IMR-90 (cell line): Measurements from ENCODE around the gene SYNE1. TPM values are rescaled to one million over a fixed set of nuclear protein-coding genes. Genes with fewer than 3 reads are reported as not detected.

Source experiments
- ATAC-seq: fragments of 200-7000 bp; cut with Tn5 transposase; 2 replicates; pipeline ENCODE4 v1.9.1; 2020; ENCODE audit warnings: low read depth, mild to moderate bottlenecking, moderate library complexity
- BruUV-seq: library from RNA; stranded (reverse); fragments of 400-500 nt; replicated peaks from 2 replicates; lab custom pipeline; 2021; lab: Mats Ljungman, UMichigan
- CTCF ChIA-PET: fragments of 300-600 bp; formaldehyde crosslinking; extraction: SDS; loops from one replicate; lab custom pipeline; 2021; ENCODE audit warnings: antibody characterized with exemption; lab: Yijun Ruan, JAX
- POLR2A ChIA-PET: fragments of 300-600 bp; sonication (Branson Sonifier 250); formaldehyde crosslinking; loops from one replicate; lab custom pipeline; 2022; ENCODE audit warnings: antibody characterized with exemption; ENCODE audit not compliant: unreplicated experiment; lab: Charles Lee
- DNase-seq: peaks from one replicate; pipeline ENCODE4 v3.0.0; 2013
- H2AFZ ChIP-seq: replicated peaks from 2 replicates; pipeline ENCODE3; 2013; ENCODE audit warnings: low read length, mild to moderate bottlenecking; ENCODE audit not compliant: poor library complexity
- H2AK5ac ChIP-seq: 2 replicates; pipeline ENCODE4 v1.6.1; 2013; ENCODE audit warnings: low read depth, low read length, inconsistent platforms
- H2AK9ac ChIP-seq: replicated peaks from 2 replicates; pipeline ENCODE3; 2013; ENCODE audit warnings: mild to moderate bottlenecking, low read depth, low read length, moderate library complexity; ENCODE audit not compliant: poor library complexity
- H2BK120ac ChIP-seq: 2 replicates; pipeline ENCODE4 v1.6.1; 2013; ENCODE audit warnings: low read depth, low read length, inconsistent platforms
- H2BK15ac ChIP-seq: 3 replicates; pipeline ENCODE4 v1.6.1; 2013; ENCODE audit warnings: low read depth, low read length, inconsistent platforms
- H2BK20ac ChIP-seq: 2 replicates; pipeline ENCODE4 v1.6.1; 2013; ENCODE audit warnings: low read depth, mild to moderate bottlenecking, inconsistent platforms, low read length, moderate library complexity
- H2BK5ac ChIP-seq: 2 replicates; pipeline ENCODE4 v1.6.1; 2013; ENCODE audit warnings: mild to moderate bottlenecking, low read depth, low read length, inconsistent platforms; ENCODE audit not compliant: poor library complexity, severe bottlenecking
- H3K14ac ChIP-seq: replicated peaks from 2 replicates; pipeline ENCODE4 v1.6.1; 2013; ENCODE audit warnings: low read depth, low read length, inconsistent platforms
- H3K18ac ChIP-seq: 2 replicates; pipeline ENCODE4 v1.6.1; 2013; ENCODE audit warnings: low read depth, low read length, control low read depth
- H3K23ac ChIP-seq: 2 replicates; pipeline ENCODE4 v1.6.1; 2013; ENCODE audit warnings: low read depth, low read length, inconsistent platforms
- H3K27ac ChIP-seq: 2 replicates; pipeline ENCODE4 v1.5.1; 2013; ENCODE audit warnings: mild to moderate bottlenecking, control low read depth, low read length; ENCODE audit not compliant: insufficient read depth
- H3K27me3 ChIP-seq: 2 replicates; pipeline ENCODE4 v1.6.1; 2013; ENCODE audit warnings: low read length; ENCODE audit not compliant: control insufficient read depth, insufficient read depth
- H3K36me3 ChIP-seq: 2 replicates; pipeline ENCODE4 v1.6.1; 2013; ENCODE audit warnings: low read length, mixed read lengths; ENCODE audit not compliant: control insufficient read depth, insufficient read depth
- H3K4ac ChIP-seq: 2 replicates; pipeline ENCODE4 v1.6.1; 2013; ENCODE audit warnings: low read depth, low read length, inconsistent platforms
- H3K4me1 ChIP-seq: 2 replicates; pipeline ENCODE4 v1.6.1; 2013; ENCODE audit warnings: low read length, mixed read lengths; ENCODE audit not compliant: control insufficient read depth, insufficient read depth
- H3K4me2 ChIP-seq: 2 replicates; pipeline ENCODE4 v1.6.1; 2013; ENCODE audit warnings: low read depth, mild to moderate bottlenecking, control low read depth, low read length, moderate library complexity
- H3K4me3 ChIP-seq: 2 replicates; pipeline ENCODE4 v1.5.1; 2013; ENCODE audit warnings: low read depth, mild to moderate bottlenecking, control low read depth, low read length, moderate library complexity; ENCODE audit not compliant: insufficient read depth
- H3K56ac ChIP-seq: 2 replicates; pipeline ENCODE4 v1.6.1; 2013; ENCODE audit warnings: low read length, inconsistent platforms; ENCODE audit not compliant: insufficient read depth; ENCODE audit errors: extremely low read depth
- H3K79me1 ChIP-seq, 2 experiments: 2 replicates each; pipeline ENCODE4 v1.6.1; 2013; ENCODE audit warnings: low read length in 2 of 2, inconsistent platforms in 1 of 2, low read depth in 1 of 2
- H3K9ac ChIP-seq: 2 replicates; pipeline ENCODE4 v1.6.1; 2013; ENCODE audit warnings: low read depth, low read length, control low read depth
- H3K9me1 ChIP-seq: 2 replicates; pipeline ENCODE4 v1.6.1; 2013; ENCODE audit warnings: low read length, inconsistent platforms; ENCODE audit not compliant: insufficient read depth
- H3K9me3 ChIP-seq: 2 replicates; pipeline ENCODE4 v1.6.1; 2013; ENCODE audit warnings: low read length; ENCODE audit not compliant: control insufficient read depth, insufficient read depth
- H4K20me1 ChIP-seq: 2 replicates; pipeline ENCODE4 v1.6.1; 2013; ENCODE audit warnings: low read length, inconsistent platforms; ENCODE audit not compliant: insufficient read depth
- H4K5ac ChIP-seq: 2 replicates; pipeline ENCODE4 v1.6.1; 2013; ENCODE audit warnings: mild to moderate bottlenecking, low read depth, low read length, control low read depth
- H4K8ac ChIP-seq, 2 experiments: 2 replicates each; pipeline ENCODE4 v1.6.1; 2013; ENCODE audit warnings: low read depth in 2 of 2, low read length in 2 of 2, control low read depth in 1 of 2, inconsistent platforms in 1 of 2
- H4K91ac ChIP-seq: 2 replicates; pipeline ENCODE4 v1.6.1; 2013; ENCODE audit warnings: low read depth, low read length, inconsistent platforms; ENCODE audit not compliant: insufficient read depth
- BHLHE40 ChIP-seq: fragments of 150-350 bp; IDR thresholded peaks from 2 replicates; pipeline ENCODE4 v1.6.1; 2016; ENCODE audit warnings: mild to moderate bottlenecking, low read depth, low read length
- CEBPB ChIP-seq: IDR thresholded peaks from 2 replicates; pipeline ENCODE4 v1.6.1; 2012; ENCODE audit warnings: low read depth, low read length, improper control_type of control experiment
- CHD1 ChIP-seq: IDR thresholded peaks from 2 replicates; pipeline ENCODE4 v1.6.1; 2012; ENCODE audit warnings: low read depth, low read length, improper control_type of control experiment
- ELK1 ChIP-seq: fragments of 150-350 bp; IDR thresholded peaks from 2 replicates; pipeline ENCODE4 v1.6.1; 2016; ENCODE audit warnings: low read depth, mild to moderate bottlenecking, low read length, moderate library complexity, borderline replicate concordance
- FOS ChIP-seq: fragments of 150-350 bp; IDR thresholded peaks from 2 replicates; pipeline ENCODE4 v1.6.1; 2016; ENCODE audit warnings: low read depth, low read length
- MAFK ChIP-seq: IDR thresholded peaks from 2 replicates; pipeline ENCODE4 v1.6.1; 2012; ENCODE audit warnings: low read depth, low read length, improper control_type of control experiment
- MAZ ChIP-seq: IDR thresholded peaks from 2 replicates; pipeline ENCODE4 v1.6.1; 2012; ENCODE audit warnings: low read depth, mild to moderate bottlenecking, low read length, improper control_type of control experiment, moderate library complexity, borderline replicate concordance
- MXI1 ChIP-seq: IDR thresholded peaks from 2 replicates; pipeline ENCODE4 v1.6.1; 2012; ENCODE audit warnings: low read depth, mild to moderate bottlenecking, low read length, moderate library complexity, borderline replicate concordance
- NFE2L2 ChIP-seq: fragments of 150-350 bp; IDR thresholded peaks from 2 replicates; pipeline ENCODE4 v1.6.1; 2016; ENCODE audit warnings: low read depth, mild to moderate bottlenecking, low read length
- POLR2A ChIP-seq: IDR thresholded peaks from 2 replicates; pipeline ENCODE4 v1.6.1; 2012; ENCODE audit warnings: mild to moderate bottlenecking, low read depth, low read length
- RAD21 ChIP-seq: IDR thresholded peaks from 2 replicates; pipeline ENCODE4 v1.6.1; 2012; ENCODE audit warnings: low read length, improper control_type of control experiment
- RCOR1 ChIP-seq: IDR thresholded peaks from 2 replicates; pipeline ENCODE4 v1.6.1; 2012; ENCODE audit warnings: mild to moderate bottlenecking, low read length, improper control_type of control experiment; ENCODE audit not compliant: insufficient replicate concordance
- RFX5 ChIP-seq: IDR thresholded peaks from 2 replicates; pipeline ENCODE4 v1.8.0; 2012; ENCODE audit warnings: low read depth, mild to moderate bottlenecking, low read length, moderate library complexity
- SMC3 ChIP-seq: fragments of 150-350 bp; IDR thresholded peaks from 2 replicates; pipeline ENCODE4 v1.6.1; 2016; ENCODE audit warnings: low read depth, mild to moderate bottlenecking, antibody characterized with exemption, low read length, moderate library complexity
- WGBS, 2 experiments: methylation state at CpG; one replicate each; pipeline versions ENCODE4 v1.1.5 to v1.1.7; 2013; ENCODE audit warnings: missing lambda C conversion rate in 2 of 2; ENCODE audit not compliant: insufficient read length in 1 of 2; ENCODE audit errors: extremely low coverage in 2 of 2; 5-methylcytosine and 5-hydroxymethylcytosine counted together
- dilution Hi-C: fragments of 300-500 bp; cut with HindIII; formaldehyde crosslinking; loops from one replicate; pipeline ENCODE4 v1.14.3; 2018; ENCODE audit warnings: low sequenced_read_pairs; ENCODE audit not compliant: unreplicated experiment
- in situ Hi-C: fragments of 300-500 bp; cut with MboI; formaldehyde crosslinking; loops from 3 replicates; pipeline ENCODE4 v1.14.3; 2019; ENCODE audit warnings: low sequenced_read_pairs, inconsistent platforms, mixed read lengths
- intact Hi-C: fragments of 100-400 bp; cut with micrococcal nuclease; formaldehyde crosslinking; loops from 2 replicates; pipeline ENCODE4 v1.10.0; 2022
- polyA plus RNA-seq, 3 experiments: library from polyadenylated mRNA; depleted of rRNA; stranded (reverse); fragments of >200 nt; gene quantifications; 2 replicates each; pipeline ENCODE4 v1.2.3, GENCODE V29; 2012; ENCODE audit warnings: low replicate concordance in 1 of 3
- total RNA-seq: library from RNA; depleted of rRNA; stranded (reverse); fragments of >200 nt; gene quantifications from 2 replicates; pipeline ENCODE4 v1.2.3, GENCODE V29; 2012
- TF ChIP-seq, protein P1 (sequence below): fragments of 150-350 bp; IDR thresholded peaks from 2 replicates; pipeline ENCODE4 v1.6.1; 2017; ENCODE audit warnings: mild to moderate bottlenecking, antibody characterized with exemption, low read length, low read depth
- TF ChIP-seq, protein P2 (sequence below): conservative IDR thresholded peaks from 2 replicates; pipeline ENCODE4 v1.5.1; 2012; ENCODE audit warnings: mild to moderate bottlenecking, low read depth, low read length, improper control_type of control experiment

SYNE1 gene
- total and polyA plus RNA-seq, 2 of the 4 experiments (the other 2 are of a cell fraction): 34.1 to 159 TPM

DNA sequence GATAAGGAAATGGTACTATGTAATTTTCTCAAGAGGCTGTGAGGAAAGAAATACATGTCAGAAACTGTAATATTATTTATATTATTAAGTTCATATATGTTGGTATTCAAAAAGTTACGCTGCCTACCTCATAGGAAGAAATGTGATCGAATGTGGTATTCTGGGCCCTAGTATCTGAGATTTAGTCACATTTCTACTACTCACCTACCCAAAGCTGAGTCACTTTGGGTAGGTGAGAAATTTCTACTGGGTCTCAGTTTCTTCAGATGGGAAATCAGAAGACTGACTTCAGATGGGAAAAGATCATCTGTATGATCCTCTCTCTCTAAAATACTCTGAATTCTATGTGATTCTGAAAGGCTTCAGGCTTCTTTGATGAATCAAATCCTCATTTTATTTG, 411.0 kb downstream of the SYNE1 start:
- CTCF ChIA-PET: interaction anchor here (1.3 kb wide), 1 partner anchor 16 kb away, joined by 4 read pairs; no protein-coding TSS in a partner anchor
- no peak for ATAC-seq
- in situ Hi-C loops: no loop called here

More for the DNA sequence above, 411.0 kb downstream of the SYNE1 start:
- dilution Hi-C loops: no loop called here
- Histone ChIP-seq H2AK9ac (no peak overlapping the region), H2AK5ac (no peak overlapping the region), H3K23ac (no peak overlapping the region), H3K4me2 (no peak overlapping the region), H2BK5ac (no peak overlapping the region), H3K4ac (no peak overlapping the region), H3K14ac (no peak overlapping the region), H3K27me3 (no peaks in the 10 kb centered on the region), H4K20me1 (no peaks in the 10 kb centered on the region), H2AFZ (no peak overlapping the region), H2BK120ac (no peak overlapping the region), H3K79me1 (0 out of 4 replicates have a peak, but pooled peaks cover 0 to under 1% of the 10 kb centered on the region in 2 experiments), H3K18ac (no peak overlapping the region), H3K36me3 (peaks cover 31% of the 10 kb centered on the region), H3K27ac (no peak overlapping the region), H4K5ac (no peak overlapping the region), H3K4me3 (no peak overlapping the region), H4K91ac (no peak overlapping the region), H3K56ac (no peak overlapping the region), H4K8ac (no peak overlapping the region), H2BK20ac (no peak overlapping the region), H3K9me3 (peaks cover 6% of the 10 kb centered on the region), H2BK15ac (no peak overlapping the region), H3K9ac (no peak overlapping the region), H3K4me1 (peaks cover 3% of the 10 kb centered on the region), H3K9me1 (no peaks in the 10 kb centered on the region)
- TF ChIP-seq POLR2A: no peak
- no peak for TF ChIP-seq FOS
- TF ChIP-seq, protein P1, sequence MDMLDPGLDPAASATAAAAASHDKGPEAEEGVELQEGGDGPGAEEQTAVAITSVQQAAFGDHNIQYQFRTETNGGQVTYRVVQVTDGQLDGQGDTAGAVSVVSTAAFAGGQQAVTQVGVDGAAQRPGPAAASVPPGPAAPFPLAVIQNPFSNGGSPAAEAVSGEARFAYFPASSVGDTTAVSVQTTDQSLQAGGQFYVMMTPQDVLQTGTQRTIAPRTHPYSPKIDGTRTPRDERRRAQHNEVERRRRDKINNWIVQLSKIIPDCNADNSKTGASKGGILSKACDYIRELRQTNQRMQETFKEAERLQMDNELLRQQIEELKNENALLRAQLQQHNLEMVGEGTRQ: no peak
- no peak for TF ChIP-seq CEBPB
- TF ChIP-seq BHLHE40: no peak
- no peak for TF ChIP-seq MAZ
- no peak for TF ChIP-seq MXI1
- no peak for TF ChIP-seq NFE2L2
- no peak for TF ChIP-seq RCOR1
- TF ChIP-seq MAFK: no peak
- TF ChIP-seq SMC3: no peak
- no peak for TF ChIP-seq RAD21
- TF ChIP-seq ELK1: no peak
- TF ChIP-seq RFX5: no peak
- TF ChIP-seq, protein P2, sequence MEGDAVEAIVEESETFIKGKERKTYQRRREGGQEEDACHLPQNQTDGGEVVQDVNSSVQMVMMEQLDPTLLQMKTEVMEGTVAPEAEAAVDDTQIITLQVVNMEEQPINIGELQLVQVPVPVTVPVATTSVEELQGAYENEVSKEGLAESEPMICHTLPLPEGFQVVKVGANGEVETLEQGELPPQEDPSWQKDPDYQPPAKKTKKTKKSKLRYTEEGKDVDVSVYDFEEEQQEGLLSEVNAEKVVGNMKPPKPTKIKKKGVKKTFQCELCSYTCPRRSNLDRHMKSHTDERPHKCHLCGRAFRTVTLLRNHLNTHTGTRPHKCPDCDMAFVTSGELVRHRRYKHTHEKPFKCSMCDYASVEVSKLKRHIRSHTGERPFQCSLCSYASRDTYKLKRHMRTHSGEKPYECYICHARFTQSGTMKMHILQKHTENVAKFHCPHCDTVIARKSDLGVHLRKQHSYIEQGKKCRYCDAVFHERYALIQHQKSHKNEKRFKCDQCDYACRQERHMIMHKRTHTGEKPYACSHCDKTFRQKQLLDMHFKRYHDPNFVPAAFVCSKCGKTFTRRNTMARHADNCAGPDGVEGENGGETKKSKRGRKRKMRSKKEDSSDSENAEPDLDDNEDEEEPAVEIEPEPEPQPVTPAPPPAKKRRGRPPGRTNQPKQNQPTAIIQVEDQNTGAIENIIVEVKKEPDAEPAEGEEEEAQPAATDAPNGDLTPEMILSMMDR: no peak
- TF ChIP-seq CHD1: no peak
- no peak for DNase-seq
- POLR2A ChIA-PET: no interaction called here
- intact Hi-C loops: no loop called here
- BruUV-seq: no TSS peak
- WGBS, 2 experiments: no CpG with 5 or more reads among the region's 2 CpGs
